Inferior parietal cortex (tissue), 1 donor: Measurements from ENCODE around the gene TEX12.
A peak's percentile ranks its signal among the peaks of the same experiment; 100 is the strongest.
"Not testable (repeated sequence)": the region's sequence is repeated elsewhere in the genome, so short reads cannot be mapped to it uniquely, and the experiment has no call there.

ENCODE experiments used
- DNase-seq: peaks from one replicate; pipeline ENCODE4 v3.0.0-alpha.2; 2016; ENCODE audit errors: extremely low spot score

The TEX12 gene, protein sequence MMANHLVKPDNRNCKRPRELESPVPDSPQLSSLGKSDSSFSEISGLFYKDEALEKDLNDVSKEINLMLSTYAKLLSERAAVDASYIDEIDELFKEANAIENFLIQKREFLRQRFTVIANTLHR

DNA sequence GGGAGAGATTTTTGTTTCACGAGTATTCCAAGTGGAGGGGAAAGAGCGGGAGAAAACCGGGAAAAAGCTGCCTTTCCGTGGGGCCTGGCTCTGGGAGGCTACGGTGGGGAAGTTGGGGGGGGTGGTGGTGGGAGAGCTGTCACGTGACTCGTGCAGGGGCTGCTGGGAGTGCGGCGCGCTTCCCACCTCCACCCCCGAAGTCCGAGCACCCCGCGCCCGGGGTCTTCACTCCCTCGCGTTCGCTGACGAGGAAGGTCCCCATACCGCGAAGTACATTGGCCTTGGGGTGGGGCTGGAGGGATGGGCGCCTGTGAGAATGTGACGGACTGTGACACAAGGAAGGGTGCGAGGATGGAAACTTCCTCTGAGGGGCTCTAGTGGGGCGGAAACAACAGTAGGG, at the start of gene TEX12:
TSS of gene TEX12 (plus strand) at position 228 of the 400 bp plus-strand sequence. CDS start 1,897 bp downstream, outside the sequence.
- DNase-seq, result no peak

DNA sequence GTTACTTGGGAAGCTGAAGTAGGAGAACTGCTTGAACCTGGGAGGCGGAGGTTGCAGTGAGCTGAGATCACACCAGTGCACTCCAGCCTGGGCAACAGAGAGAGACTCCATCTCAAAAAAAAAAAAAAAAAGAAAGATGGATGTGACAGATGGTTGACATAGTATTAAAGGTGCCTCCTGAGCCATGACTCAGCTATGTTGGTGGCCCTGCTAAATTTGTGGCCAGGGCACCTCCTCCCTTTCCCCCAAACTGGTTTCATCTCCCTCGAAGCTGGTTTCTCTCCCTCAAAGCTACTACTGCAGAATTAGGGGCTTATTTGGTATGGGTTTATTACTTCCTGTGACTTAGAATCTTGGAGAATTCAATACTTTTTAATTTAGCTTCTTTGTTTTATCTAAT, 49.0 kb upstream of the TEX12 start:
- DNase-seq, result no peak

DNA sequence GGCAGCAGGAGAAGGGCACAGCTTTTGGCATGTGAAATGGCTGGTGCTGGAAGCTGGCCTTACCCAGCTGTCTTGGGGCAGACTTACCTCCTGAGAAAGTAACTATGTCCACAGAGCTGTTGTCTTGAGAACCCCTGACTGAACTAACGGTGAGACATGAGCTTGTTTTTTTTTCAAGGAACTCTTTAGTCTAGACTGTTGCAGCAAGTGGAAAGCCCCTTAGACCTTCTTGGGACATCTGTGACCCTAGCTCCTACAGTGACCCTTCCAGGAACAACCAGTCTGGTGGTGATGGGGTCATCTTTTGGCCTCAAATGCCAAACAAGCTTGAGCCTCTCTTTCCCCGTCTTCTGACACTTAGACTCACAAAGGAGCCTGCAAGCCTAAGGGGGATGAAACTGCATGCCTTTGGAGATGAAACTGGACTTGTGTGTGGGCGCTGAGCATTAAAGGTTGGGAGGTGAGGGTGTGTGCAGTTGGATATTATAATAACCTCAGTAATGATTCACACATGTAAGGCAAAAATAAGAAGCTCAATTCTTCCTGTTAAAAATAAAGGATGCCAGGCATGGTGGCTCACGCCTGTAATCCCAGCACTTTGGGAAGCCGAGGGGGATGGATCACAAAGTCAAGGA, 45.1 kb upstream of the TEX12 start:
- DNase-seq, result no peak

DNA sequence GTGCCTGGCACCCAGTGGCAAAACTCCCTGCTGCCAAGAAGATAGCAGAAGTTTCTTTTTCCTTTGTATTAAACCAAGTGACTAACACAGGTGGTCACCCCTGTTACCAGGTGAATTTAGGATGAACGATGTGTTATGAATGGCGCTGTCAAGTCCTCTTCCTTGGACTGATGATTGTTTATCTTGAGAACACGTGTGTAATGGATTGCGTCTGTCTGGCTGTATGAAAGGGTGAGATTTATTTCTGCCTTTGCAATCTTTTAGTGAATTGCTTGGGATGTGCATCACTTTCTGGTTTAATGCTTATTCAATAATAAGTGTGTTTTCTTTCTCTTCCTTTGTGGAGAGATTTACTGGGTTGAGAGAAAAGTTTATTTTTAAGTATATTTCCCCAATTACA, 44.0 kb upstream of the TEX12 start:
- no peak for DNase-seq

DNA sequence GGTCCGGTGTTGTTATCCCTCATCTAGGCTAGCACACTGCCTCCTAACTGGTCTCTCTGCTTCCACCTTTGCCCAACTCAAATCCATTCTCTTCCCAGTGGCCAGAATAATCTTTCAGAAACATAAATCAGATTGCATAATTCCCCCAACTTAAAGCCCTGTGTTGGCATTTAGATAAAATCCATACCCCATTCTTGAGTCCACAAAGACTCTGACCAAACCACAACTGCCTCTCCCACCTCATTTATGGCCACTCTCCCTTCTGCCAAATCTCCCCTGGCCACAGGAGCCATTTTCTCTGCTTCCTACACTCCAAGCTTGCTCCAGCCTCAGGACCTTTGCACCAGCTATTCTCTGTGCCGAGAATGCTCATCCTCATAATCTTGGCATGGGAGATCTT, 40.1 kb upstream of the TEX12 start:
- DNase-seq, result no peak

DNA sequence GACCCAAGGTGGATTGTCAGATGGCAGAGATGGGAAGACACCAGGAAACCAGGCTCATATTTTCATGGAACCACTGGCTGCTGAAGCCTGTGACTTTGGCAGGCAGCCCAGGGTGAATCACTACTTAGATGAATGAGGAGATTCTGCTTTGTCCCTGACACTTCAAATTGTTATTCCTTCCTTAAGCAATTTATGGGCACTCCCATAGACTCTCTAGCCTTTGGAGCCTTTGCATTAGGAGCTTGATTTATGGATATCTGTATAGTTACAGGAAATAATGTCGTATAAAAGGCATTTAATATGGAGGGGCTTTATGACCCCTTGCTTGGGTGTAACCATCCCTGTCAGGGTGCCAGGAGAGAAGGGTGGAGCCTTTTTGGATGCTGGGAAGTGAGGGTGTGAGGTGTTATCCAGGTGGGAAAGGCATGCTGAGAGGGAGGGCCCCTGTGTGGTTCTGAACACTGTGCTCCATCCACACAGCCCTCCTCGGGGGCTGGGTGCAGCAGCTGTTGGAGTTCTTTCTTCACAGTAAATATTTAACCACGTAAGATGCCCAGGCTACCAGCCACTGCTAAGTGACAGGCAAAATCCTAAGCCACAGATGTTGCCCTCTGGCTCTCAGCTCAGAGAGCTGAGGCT, 38.6 kb upstream of the TEX12 start:
- DNase-seq, result peak; percentile 34

DNA sequence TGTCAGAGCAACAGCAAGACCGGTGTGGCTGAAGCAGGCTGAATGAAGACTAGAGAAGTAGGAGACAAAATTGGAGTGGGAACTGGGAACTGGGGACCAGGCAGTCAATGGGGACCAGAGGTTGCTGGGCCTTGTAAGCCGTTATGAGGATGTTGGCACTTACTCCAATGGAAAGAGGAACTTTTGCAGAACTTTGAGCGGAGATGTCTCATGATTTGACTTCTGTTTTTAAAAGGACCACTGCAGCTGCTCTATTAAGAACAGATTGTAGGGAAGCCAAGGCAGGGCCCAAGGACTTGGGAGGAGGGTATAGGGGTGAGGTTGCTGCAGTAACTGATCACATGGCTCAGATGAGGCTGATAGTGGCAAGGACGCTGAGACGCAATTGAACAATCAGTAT, 37.5 kb upstream of the TEX12 start:
- DNase-seq, result peak; percentile 19

DNA sequence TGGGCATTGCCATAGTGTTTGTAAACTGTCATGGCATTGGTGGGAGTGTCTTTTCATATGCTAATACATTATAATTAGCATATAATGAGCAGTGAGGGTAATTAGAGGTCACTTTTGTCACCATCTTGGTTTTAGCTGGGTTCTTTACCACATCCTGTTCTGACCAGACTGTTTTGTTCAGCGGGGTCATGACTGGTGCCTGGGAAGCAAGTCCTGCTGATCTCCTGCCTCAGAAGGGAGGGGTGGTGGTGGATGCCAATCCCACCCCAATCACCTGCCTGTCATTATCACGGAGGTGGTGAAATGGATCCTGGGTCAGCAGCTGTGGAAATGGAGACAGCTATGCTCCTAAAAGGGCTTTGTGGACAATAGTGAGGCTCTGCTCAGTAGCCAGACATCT, 34.4 kb upstream of the TEX12 start:
- no peak for DNase-seq

DNA sequence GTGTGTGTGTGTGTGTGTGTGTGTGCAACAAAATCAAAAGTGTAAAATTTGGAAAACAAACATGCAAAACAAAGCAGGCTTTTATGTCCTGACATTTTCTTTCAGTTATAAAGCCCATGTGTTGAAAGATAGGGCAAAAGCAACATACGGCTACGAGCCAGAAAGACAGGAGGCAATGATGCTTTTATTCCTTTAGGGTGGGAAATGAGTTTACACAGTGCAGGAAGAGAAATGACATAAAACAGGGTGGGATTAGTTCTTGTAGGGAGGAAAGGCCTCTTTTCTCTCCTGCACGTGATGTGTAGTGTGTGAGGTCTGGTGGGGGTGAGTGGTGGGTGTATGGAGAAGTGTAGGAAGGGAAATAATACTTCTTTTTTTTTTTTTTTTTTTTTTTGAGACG, 32.7 kb upstream of the TEX12 start:
- DNase-seq, result no peak

DNA sequence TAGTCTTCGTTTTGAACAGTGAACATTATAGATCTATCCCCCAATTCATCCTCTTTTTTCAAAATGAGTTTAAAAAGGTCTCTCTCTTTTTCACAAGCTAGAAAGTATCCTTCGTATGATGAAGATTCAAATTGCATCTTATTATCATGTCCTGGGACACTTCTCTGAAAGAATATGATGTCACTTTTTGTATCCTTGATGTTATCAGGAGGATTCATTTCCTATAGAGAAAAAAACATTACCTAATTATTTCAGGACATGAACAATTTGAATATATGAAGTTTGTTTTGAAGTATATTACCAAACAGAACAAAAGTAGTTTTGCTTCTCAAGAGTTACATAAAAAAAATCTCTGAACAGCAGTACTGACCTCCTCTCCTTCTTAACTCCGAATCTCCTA, 23.6 kb upstream of the TEX12 start:
- no peak for DNase-seq

DNA sequence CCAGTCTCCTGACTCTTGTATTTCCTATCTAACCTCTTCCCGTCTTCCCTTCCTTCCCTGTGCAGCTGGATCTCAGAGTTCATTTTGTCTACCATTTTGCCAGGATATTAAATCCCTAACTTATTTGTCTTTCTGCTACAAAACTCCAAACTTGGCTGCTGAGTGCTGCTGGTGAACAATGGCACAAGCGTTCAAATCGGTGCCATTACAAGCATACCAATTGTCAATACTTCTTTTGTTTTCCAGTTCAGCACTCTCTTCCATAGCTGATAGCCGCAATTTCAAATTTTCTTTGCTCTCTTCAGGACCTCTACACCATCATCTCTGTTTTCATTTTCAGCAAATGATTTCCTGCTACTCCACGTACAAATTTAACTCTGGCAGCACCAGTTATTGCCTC, 16.7 kb upstream of the TEX12 start:
- peak; percentile 52 for DNase-seq

DNA sequence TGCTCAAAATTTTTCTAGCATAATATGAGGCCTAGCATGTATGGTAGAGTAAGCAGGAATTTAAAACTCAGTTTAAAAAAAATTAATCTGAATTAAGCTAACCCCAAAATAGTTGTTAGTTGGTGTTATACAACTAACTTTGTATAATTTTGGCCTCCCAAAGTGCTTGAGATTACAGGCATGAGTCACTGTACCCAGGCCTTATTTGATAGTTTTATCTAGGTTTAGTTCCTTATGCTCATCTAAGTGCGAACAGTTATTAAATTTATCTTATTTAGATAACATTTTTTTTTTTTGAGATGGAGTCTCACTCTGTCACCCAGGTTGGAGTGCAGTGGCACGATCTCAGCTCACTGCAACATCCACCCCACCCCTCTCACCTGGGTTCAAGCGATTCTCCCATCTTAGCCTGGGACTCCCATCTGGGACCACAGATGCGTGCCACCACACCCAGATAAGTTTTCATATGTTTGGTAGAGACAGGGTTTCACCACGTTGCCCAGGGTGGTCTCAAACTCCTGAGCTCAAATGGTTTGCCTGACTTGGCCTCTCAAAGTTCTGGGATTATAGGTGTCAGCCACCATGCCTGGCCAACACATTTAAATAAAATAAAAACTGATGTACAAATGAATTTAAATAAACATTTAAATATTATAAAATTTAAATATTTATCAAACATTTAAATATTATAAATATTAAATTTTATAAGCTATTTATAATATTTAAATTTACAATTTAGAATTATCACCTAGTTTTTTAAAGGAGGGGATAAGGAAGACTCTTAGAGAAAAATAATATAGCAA, 10.8 kb upstream of the TEX12 start:
- DNase-seq, result no peak

DNA sequence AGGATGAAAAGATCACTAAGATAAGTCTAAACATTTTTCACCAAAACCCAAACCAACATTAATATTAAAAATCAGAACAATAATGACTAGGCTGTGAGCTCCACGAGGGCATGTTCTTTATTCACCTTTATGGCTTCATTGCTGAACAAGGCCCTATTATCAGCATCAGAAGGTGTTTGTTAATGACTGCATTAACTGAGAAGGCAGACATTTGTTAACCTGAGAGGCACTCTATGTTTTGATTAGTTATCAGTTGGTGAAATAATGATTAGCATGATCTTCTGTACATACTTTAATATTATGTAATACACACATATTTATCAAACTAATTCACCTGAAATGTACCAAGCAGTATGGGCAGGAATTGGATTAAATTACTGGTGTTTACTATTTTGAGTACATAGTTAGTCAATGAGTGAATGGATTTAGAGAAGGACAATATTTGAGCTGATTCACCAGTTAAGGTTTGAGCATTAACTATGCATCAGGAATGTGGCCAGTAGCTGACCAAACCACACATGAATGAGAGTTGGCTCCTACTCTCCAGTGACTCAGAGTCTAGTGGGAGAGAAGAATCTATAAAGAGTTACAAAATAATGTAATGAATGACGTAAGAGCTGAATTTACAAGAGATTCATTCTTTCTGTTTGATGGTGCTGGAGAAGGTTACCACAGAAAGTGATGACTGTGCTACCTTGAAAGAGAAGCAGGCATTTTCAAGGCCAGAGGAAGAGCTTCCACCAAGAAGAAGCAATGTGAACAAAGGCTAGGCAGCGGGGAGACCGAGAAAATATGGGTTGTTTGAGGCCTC, 10.0 kb upstream of the TEX12 start:
- no peak for DNase-seq

DNA sequence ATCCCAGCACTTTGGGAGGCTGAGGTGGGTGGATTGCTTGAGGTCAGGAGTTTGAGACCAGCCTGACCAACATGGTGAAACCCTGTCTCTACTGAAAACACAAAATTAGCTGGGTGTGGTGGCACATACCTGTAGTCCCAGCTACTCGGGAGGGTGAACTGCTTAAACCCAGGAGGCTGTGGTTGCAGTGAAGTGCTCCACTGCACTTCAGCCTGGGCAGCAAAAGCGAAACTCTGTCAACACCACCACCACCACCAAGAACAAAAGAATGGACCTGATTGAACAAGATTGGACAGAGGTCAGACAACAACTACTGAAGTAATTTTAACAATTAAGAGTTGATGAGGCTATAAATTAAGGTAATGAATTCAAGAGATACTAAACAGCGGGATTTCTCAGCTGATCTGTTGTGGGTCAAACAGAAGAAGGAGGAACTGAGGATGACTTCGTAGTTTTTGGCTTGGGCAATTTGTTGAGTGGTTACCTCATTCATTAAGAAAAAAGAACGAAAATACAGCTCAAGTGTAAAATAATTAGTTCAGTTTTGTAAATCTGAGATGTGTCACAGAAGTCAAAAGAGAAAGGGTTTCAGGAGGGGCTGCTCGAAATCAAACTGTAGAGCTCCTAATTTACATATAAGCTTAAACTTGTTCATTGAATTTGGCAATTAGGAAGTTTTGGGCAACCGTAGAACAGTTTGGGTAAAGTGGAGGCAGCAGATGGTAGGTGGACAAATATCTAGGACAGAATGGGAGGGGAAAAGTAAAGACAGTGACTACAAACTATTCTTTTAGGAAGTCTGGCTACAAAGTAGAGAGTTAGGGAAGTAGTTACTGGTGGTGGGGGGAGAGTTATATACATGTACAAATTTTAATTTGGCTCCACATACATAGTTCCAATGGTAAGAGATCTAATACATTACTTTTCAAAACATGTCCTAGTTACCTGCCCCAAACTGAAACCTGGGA, 7.8 kb upstream of the TEX12 start:
- DNase-seq, result no peak

DNA sequence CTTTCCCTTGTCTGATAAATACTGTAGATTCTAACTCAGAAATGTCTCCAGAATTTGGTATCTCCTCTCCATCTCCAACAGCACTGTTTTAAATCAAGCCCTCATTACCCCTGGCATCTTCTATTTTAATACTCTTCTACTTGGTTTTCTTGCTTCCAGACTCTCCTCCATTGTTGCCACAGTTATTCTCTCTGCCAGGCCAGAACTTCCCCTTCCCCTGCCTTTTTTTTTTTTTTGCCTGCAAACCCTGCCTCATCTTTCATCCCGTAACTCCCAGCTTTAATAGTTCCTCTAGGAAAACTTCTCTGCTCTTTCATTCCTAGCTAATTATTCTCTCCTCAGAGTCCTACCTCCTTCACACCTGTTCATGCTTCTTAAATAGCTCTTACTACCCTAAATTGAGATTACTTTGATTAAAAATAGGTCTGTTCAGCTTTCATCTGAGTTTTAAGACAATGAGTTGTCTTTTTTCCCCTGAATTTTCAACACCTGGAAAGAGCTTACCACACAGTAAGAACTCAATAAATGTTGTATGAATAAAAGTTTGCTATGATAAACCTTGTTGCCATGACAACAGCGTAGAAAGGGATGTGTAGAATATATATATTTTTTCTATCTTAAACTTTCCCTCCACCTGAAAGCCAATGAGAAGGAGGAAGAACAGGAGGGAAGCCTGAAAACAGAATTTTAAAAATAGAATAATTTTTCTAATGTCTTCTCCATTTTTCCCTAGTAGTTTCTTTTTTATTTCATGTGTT, 6.9 kb upstream of the TEX12 start:
- no peak for DNase-seq

DNA sequence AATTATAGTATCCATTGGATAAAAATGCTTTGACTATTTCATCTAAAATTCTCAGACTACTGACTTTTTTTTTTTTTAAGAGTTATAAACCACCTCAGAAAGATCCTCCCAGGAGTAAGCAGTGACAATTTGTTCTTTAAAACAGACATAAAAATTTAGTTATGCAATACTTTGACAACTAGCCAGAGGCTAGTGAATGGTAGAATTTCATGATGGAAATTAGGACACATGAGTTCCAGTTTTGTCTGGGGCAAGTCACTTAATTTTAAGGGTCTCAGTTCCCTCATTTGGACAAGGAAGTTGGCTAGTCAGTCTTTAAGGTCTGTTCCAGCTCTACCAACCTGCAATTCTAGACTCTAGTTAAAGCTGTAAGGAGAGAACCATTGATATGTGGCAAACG, 6.2 kb upstream of the TEX12 start:
- no peak for DNase-seq

DNA sequence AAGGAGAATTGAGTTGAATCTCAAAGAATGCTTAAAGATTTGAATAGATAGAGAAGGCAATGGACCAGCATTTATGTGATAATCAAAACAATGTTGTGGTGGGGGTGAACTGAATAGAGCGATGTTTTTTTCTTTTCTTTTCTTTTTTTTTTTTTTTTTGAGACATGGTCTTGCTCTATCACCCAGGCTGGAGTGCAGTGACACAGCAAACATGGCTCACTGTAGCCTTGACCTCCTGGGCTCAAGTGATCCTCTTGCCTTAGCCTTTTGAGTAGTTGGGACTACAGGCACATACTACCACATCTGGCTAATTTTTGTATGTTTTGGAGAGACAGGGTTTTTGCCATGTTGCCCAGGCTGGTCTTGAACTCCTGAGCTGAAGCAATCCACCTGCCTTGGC, 5.0 kb upstream of the TEX12 start:
- not testable (repeated sequence) for DNase-seq

DNA sequence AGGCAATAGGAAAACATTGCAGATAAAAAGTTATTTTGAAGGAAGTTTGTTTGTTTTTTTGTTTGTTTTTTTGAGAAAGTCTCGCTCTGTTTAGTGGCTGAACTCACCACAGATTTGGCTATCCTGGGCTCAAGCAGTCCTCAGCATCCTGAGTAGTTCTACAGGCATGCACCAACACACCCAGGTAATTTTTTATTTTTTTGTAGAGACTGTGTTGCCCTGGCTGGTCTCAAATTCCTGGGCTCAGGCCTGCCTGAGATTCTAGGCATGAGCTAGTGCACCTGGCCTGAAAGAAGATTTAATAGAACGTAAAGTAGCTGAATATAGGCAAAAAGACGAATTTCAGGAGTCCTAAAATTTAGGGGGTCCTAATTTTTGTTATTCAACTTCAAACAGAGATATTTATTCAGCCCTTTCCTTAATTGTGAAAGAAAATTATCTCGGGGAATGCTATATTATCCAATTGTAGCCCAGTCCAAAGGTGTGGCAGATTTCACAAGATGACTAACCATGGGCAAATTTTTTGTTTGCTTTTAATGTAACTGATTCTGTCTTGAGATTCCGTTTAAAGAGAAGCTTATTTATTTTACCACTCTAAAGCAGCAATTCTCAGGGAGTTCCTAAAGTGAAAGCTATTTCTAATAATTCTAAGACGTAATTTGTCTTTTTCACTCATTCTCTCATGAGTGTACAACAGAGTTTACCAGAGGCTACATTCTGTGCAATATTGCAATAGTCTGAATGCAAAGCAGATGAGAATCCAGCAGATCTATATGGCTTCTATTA, 4.2 kb upstream of the TEX12 start:
- no peak for DNase-seq
